ENCODE measurements around the gene SULT1C4.
"Not testable (repeated sequence)": the region's sequence is repeated elsewhere in the genome, so short reads cannot be mapped to it uniquely, and the experiment has no call there.

SULT1C4 gene

DNA sequence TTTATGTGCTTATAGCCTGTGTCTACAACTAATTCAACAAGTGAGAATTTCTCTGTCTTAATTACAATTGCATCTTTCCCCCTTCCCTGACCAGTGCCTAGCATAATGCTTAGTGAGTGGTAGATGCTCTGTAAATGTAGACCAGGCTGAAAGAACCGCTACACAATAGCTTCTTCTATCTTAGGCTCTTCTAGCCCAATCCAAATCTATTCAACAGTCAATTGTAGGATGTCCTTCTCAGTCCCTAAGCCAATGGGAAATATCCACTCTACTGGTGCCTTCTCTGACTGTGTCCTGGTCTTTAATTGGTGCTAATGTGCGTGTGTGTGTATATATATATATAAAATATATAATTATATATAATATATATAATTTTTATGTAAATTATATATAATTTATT is 37.2 kb downstream of the SULT1C4 start:
- no peak for DNase-seq

- DNase-seq: no peak
Measured at GRCh38 chr2:108417254-108417653, 39.5 kb downstream of the SULT1C4 start.

GRCh38 chr2:108418416-108418815 is 40.7 kb downstream of the SULT1C4 start:
- no peak for DNase-seq

DNA sequence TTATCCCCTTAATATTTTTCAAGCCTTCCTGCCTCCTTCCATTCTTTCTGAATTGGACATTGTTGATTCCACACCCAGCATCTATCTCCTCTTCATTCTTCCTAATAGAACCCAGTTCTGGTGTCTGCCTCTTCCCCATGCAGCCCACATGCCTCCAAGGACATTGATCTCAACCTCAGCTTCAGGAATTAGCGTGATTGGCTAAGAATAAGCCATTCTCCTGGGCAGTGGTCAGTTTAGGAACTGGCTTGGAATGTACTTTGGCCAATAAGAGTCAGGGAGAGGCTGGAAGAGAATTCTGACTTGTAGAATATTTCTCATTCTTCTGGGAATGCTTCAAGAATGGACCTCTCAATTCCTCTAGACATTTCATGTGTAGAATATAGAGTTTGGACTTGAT is 45.3 kb downstream of the SULT1C4 start:
- DNase-seq: no peak

GRCh38 chr2:108423502-108424251 is 45.9 kb downstream of the SULT1C4 start:
- DNase-seq: no peak

GRCh38 chr2:108428286-108429009 is 50.7 kb downstream of the SULT1C4 start:
- no peak for DNase-seq

DNA sequence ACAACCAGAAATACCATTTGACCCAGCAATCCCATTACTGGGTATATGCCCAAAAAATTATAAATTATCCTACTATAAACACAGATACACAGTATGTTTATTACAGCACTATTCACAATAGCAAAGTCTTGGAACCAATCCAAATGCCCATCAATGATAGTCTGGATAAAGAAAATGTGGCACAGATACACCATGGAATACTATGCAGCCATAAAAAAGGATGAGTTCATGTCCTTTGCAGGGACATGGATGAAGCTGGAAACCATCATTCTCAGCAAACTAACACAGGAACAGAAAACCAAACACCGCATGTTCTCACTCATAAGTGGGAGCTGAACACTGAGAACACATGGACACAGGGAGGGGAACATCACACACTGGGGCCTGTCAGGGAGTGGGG is 57.8 kb downstream of the SULT1C4 start:
- DNase-seq: not testable (repeated sequence)

DNA sequence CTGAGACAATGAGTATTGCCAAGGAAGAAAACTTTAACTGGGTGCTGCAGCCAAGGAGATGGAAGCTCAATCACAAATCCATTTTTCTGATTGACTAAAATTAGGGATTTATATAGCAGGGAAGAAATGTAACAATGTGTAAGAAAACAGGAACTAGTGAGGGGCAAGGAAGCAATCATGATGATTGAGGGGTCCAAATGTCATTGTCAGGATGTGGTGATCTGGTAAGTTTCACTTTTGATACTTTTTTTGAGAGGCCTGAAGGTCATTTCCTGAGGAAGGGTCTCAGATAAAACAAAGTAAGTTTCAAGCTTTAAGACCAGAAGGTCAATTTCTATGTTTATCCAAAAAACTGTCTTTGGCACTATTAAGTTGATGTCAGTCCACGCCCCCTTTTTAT is 59.2 kb downstream of the SULT1C4 start:
- DNase-seq: no peak
